Fibroblast of villous mesenchyme (primary cell): ENCODE data around the gene GAS2L2. TPM values are rescaled to one million over a fixed set of nuclear protein-coding genes. Genes with fewer than 3 reads are reported as not detected.

Experiments
- DNase-seq: peaks from one replicate; pipeline ENCODE4 v3.0.0-alpha.2; 2010; ENCODE audit warnings: low read depth
- H3K4me3 ChIP-seq: 2 replicates; pipeline ENCODE4 v1.5.1; 2011; ENCODE audit warnings: low read depth, mild to moderate bottlenecking, low read length
- CTCF ChIP-seq: IDR thresholded peaks from 2 replicates; pipeline ENCODE4 v1.5.1; 2012; ENCODE audit warnings: low read depth, mild to moderate bottlenecking, low read length; ENCODE audit not compliant: insufficient read depth
- total RNA-seq: library from RNA; depleted of rRNA; stranded (reverse); fragments of >200 nt; gene quantifications from 2 replicates; pipeline ENCODE4 v1.2.3, GENCODE V29; 2012

The GAS2L2 gene
- total RNA-seq, 1 donor, result not detected

- no peak for TF ChIP-seq CTCF
- H3K4me3 ChIP-seq, result no peak overlapping the region
- no peak for DNase-seq
These were observed 12.2 kb upstream of the GAS2L2 start for GRCh38 chr17:35765086-35765710.

GRCh38 chr17:35764123-35764991 lies 11.3 kb upstream of the GAS2L2 start:
- peak; percentile 87 for TF ChIP-seq CTCF
- H3K4me3 ChIP-seq, result peak overlapping the region; percentile 54
- DNase-seq, result peak; percentile 84

GRCh38 chr17:35763767-35764122 lies 10.7 kb upstream of the GAS2L2 start:
- no peak for DNase-seq
- H3K4me3 ChIP-seq, result peak overlapping the region; percentile 31
- no peak for TF ChIP-seq CTCF

GRCh38 chr17:35761601-35762000 lies 8.6 kb upstream of the GAS2L2 start:
- no peak for DNase-seq
- TF ChIP-seq CTCF, result no peak
- no peak overlapping the region for H3K4me3 ChIP-seq

- no peak for TF ChIP-seq CTCF
- H3K4me3 ChIP-seq, result no peak within 1 kb of the TSS
- no peak for DNase-seq
These were observed 7.5 kb upstream of the GAS2L2 start, which contains the start of gene C17orf50 for GRCh38 chr17:35760587-35760986. Gene C17orf50, plus strand, starts transcription at chr17:35760887. Its CDS starts 55 bp downstream, at chr17:35760942.

- DNase-seq, result no peak
- no peak for TF ChIP-seq CTCF
These were observed 4.2 kb upstream of the GAS2L2 start for GRCh38 chr17:35757243-35757642.

More at GRCh38 chr17:35757243-35757642, 4.2 kb upstream of the GAS2L2 start:
- no peak overlapping the region for H3K4me3 ChIP-seq
